CD4-positive, alpha-beta T cell (primary cell): ENCODE results near the gene IQGAP1. TPM values are rescaled to one million over a fixed set of nuclear protein-coding genes. Genes with fewer than 3 reads are reported as not detected.
"Not testable (repeated sequence)": the region's sequence is repeated elsewhere in the genome, so short reads cannot be mapped to it uniquely, and the experiment has no call there.

Experiments used
- ATAC-seq: fragments of 200-7000 bp; cut with Tn5 transposase; one replicate; pipeline ENCODE4 v1.10.0; 2022; ENCODE audit warnings: mild to moderate bottlenecking; ENCODE audit not compliant: poor library complexity
- CTCF ChIA-PET: fragments of 350-600 bp; sonication (Branson Sonifier 250); formaldehyde crosslinking; loops from one replicate; lab custom pipeline; 2021; ENCODE audit warnings: antibody characterized with exemption, inconsistent platforms; lab: Charles Lee
- POLR2A ChIA-PET: fragments of 350-600 bp; sonication (Branson Sonifier 250); formaldehyde crosslinking; loops from one replicate; lab custom pipeline; 2021; ENCODE audit warnings: antibody characterized with exemption, inconsistent platforms; lab: Charles Lee
- DNase-seq, 14 experiments: peaks; one replicate each; pipeline ENCODE4 v3.0.0-alpha.2; 2013 to 2020; ENCODE audit warnings: mixed read lengths in 2 of 14
- H3K27ac ChIP-seq, 2 donors: one replicate each; pipeline versions ENCODE4 v1.5.1 to v1.7.0; 2013; ENCODE audit warnings: low read length in 2 of 2, low read depth in 1 of 2, mild to moderate bottlenecking in 1 of 2
- H3K27me3 ChIP-seq, 2 experiments: 1 replicate in 1 of 2; 2 replicates in 1 of 2; pipeline versions ENCODE4 v1.6.1 to v1.7.0; 2013; ENCODE audit warnings: low read length in 2 of 2, control low read depth in 1 of 2, mild to moderate bottlenecking in 1 of 2, moderate library complexity in 1 of 2; ENCODE audit not compliant: insufficient read depth in 2 of 2, control insufficient read depth in 1 of 2
- H3K36me3 ChIP-seq: one replicate; pipeline ENCODE4 v1.6.1; 2013; ENCODE audit warnings: low read length, control low read depth; ENCODE audit not compliant: insufficient read depth
- H3K4me1 ChIP-seq: one replicate; pipeline ENCODE4 v1.6.1; 2013; ENCODE audit warnings: low read length, control low read depth; ENCODE audit not compliant: insufficient read depth
- H3K4me3 ChIP-seq: one replicate; pipeline ENCODE4 v1.5.1; 2013; ENCODE audit warnings: mild to moderate bottlenecking, low read length, moderate library complexity
- H3K9me3 ChIP-seq, 2 experiments: 1 replicate in 1 of 2; 2 replicates in 1 of 2; pipeline versions ENCODE4 v1.6.1 to v1.7.0; 2013; ENCODE audit warnings: low read length in 2 of 2, mild to moderate bottlenecking in 2 of 2, control low read depth in 1 of 2, moderate library complexity in 1 of 2; ENCODE audit not compliant: control insufficient read depth in 1 of 2, insufficient read depth in 1 of 2
- H3K27ac Mint-ChIP-seq: one replicate; pipeline ENCODE4 v1.8.0; 2020; ENCODE audit warnings: mixed read lengths
- H3K27me3 Mint-ChIP-seq: one replicate; pipeline ENCODE4 v1.8.0; 2021; ENCODE audit warnings: mixed read lengths
- H3K36me3 Mint-ChIP-seq: one replicate; pipeline ENCODE4 v1.8.0; 2021; ENCODE audit warnings: low read depth, mixed read lengths
- H3K4me1 Mint-ChIP-seq: one replicate; pipeline ENCODE4 v1.8.0; 2021; ENCODE audit warnings: low read depth, mixed read lengths
- H3K4me3 Mint-ChIP-seq: one replicate; pipeline ENCODE4 v1.8.0; 2020; ENCODE audit warnings: mild to moderate bottlenecking, mixed read lengths
- H3K9me3 Mint-ChIP-seq: one replicate; pipeline ENCODE4 v1.8.0; 2020; ENCODE audit warnings: mixed read lengths
- intact Hi-C, 2 experiments: fragments of 100-400 bp; cut with DNase I in 1 of 2; cut with micrococcal nuclease in 1 of 2; formaldehyde crosslinking; loops; one replicate each; pipeline versions ENCODE4 v1.15.1 to v1.9.0; 2023 to 2025; cut with DNase I, micrococcal nuclease
- total RNA-seq, 174 experiments: library from RNA in 2 of 174; stranded (reverse) in 2 of 174; gene quantifications; one replicate each; pipeline ENCODE4 v1.2.3 and lab custom pipeline; 2021 to 2026
- TF ChIP-seq, protein P1 (sequence below): fragments of 200-600 bp; IDR thresholded peaks from one replicate; pipeline ENCODE4 v1.8.0; 2022; ENCODE audit warnings: antibody characterized with exemption, mild to moderate bottlenecking

The IQGAP1 gene
- total RNA-seq, 2 experiments from 2014 or later: 76.8 to 78.7 TPM

DNA sequence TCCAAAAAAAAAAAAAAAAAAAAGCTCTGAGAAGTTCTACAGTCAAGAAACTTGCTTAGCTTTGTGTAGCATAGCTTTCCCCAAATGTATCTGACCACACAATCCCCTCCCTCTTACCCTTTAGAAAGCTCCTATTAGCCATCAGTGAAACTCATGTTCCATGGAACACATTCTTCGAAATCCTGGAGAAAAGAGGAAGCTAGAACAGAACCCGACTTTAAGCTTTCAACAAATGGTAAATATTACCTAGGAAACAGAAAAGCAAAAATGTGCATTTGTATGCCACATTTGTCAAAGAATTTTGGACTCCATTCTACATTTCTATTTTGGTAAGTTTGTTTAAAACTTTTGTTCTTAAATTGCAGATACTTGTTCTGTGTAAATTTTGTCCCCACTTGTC lies 124.2 kb downstream of the IQGAP1 start:
- Mint-ChIP-seq H3K4me1 (peaks cover 15% of the 10 kb centered on the region), H3K36me3 (no peaks in the 10 kb centered on the region), H3K9me3 (no peaks in the 10 kb centered on the region), H3K27me3 (no peaks in the 10 kb centered on the region), H3K27ac (no peak overlapping the region), H3K4me3 (no peak overlapping the region)
- ATAC-seq (no peak), DNase-seq (no peak)
- H3K4me1 ChIP-seq: peaks cover 6% of the 10 kb centered on the region
- intact Hi-C loops: no loop called here
- no peaks in the 10 kb centered on the region for H3K36me3 ChIP-seq
- H3K9me3 ChIP-seq: no peaks in the 10 kb centered on the region
- no peak overlapping the region for H3K27ac ChIP-seq
- TF ChIP-seq, protein P1, sequence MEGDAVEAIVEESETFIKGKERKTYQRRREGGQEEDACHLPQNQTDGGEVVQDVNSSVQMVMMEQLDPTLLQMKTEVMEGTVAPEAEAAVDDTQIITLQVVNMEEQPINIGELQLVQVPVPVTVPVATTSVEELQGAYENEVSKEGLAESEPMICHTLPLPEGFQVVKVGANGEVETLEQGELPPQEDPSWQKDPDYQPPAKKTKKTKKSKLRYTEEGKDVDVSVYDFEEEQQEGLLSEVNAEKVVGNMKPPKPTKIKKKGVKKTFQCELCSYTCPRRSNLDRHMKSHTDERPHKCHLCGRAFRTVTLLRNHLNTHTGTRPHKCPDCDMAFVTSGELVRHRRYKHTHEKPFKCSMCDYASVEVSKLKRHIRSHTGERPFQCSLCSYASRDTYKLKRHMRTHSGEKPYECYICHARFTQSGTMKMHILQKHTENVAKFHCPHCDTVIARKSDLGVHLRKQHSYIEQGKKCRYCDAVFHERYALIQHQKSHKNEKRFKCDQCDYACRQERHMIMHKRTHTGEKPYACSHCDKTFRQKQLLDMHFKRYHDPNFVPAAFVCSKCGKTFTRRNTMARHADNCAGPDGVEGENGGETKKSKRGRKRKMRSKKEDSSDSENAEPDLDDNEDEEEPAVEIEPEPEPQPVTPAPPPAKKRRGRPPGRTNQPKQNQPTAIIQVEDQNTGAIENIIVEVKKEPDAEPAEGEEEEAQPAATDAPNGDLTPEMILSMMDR: no peak
- POLR2A ChIA-PET: interaction anchor here (0.7 to 2.1 kb wide), 2 partner anchors 19 to 62 kb away, joined by 5 to 7 read pairs; no protein-coding TSS in a partner anchor
- no peaks in the 10 kb centered on the region for H3K27me3 ChIP-seq
- no peak overlapping the region for H3K4me3 ChIP-seq
- CTCF ChIA-PET: interaction anchor here (0.6 to 0.9 kb wide), 2 partner anchors 12 to 308 kb away, joined by 3 read pairs; no protein-coding TSS in a partner anchor

DNA sequence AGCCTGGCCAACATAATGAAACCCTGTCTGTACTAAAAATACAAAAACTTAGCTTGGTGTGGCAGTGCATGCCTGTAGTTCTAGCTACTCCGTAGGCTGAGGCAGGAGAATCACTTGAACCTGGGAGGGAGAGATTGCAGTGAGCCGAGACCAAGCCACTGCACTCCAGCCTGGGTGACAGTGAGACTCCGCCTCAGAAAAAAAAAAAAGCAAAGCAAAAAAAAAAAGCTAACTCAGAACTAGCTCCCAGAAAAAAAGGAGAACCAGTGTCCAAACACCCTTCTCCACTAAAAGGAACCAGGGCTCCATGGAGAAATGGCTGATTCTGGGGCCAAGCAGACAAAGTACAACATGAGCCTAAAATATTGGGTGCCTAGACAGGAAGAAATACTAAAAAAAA lies 124.9 kb downstream of the IQGAP1 start:
- no peak overlapping the region for H3K27ac Mint-ChIP-seq
- H3K36me3 Mint-ChIP-seq: no peaks in the 10 kb centered on the region
- ATAC-seq: no peak
- no peak for DNase-seq
- Histone ChIP-seq H3K9me3 (no peaks in the 10 kb centered on the region), H3K4me1 (peaks cover 6% of the 10 kb centered on the region), H3K4me3 (no peak overlapping the region), H3K27ac (no peak overlapping the region), H3K27me3 (no peaks in the 10 kb centered on the region), H3K36me3 (no peaks in the 10 kb centered on the region)
- ChIA-PET POLR2A (interaction anchor here (0.7 kb wide), 1 partner anchor 61 kb away, joined by 5 read pairs; no protein-coding TSS in a partner anchor), CTCF (no interaction called here)
- peaks cover 15% of the 10 kb centered on the region for H3K4me1 Mint-ChIP-seq
- intact Hi-C loops: no loop called here
- TF ChIP-seq, protein P1: no peak
- no peaks in the 10 kb centered on the region for H3K9me3 Mint-ChIP-seq
- no peaks in the 10 kb centered on the region for H3K27me3 Mint-ChIP-seq
- H3K4me3 Mint-ChIP-seq: no peak overlapping the region

DNA sequence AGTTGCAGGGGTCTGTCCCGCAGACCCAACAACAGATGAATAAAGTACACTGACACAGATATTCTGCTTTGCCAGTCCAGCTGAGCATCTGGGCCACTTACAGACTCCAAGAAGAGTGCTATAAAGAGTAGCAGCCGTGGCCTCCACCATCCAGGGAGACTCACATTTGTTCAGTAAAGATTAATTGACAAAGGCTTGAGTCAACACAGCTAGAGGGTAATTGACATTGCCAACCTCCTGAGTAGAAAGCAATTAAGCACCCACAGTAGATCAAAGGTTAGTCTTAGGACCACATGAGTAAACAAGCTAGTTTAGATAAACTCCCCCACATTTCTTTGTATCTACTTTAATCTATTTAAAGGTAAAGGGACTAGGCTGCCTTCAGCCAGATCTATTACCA lies 125.4 kb downstream of the IQGAP1 start:
- peaks cover 6% of the 10 kb centered on the region for H3K4me1 ChIP-seq
- H3K36me3 ChIP-seq: no peaks in the 10 kb centered on the region
- no peaks in the 10 kb centered on the region for H3K27me3 ChIP-seq
- no peaks in the 10 kb centered on the region for H3K27me3 Mint-ChIP-seq
- no peaks in the 10 kb centered on the region for H3K9me3 ChIP-seq
- no peaks in the 10 kb centered on the region for H3K36me3 Mint-ChIP-seq
- intact Hi-C loops: no loop called here
- H3K4me3 Mint-ChIP-seq: no peak overlapping the region
- DNase-seq (no peak), ATAC-seq (no peak)
- TF ChIP-seq, protein P1: no peak
- no peak overlapping the region for H3K4me3 ChIP-seq
- no peak overlapping the region for H3K27ac Mint-ChIP-seq
- no peaks in the 10 kb centered on the region for H3K9me3 Mint-ChIP-seq
- H3K27ac ChIP-seq: no peak overlapping the region
- ChIA-PET POLR2A (no interaction called here), CTCF (no interaction called here)
- peaks cover 15% of the 10 kb centered on the region for H3K4me1 Mint-ChIP-seq

DNA sequence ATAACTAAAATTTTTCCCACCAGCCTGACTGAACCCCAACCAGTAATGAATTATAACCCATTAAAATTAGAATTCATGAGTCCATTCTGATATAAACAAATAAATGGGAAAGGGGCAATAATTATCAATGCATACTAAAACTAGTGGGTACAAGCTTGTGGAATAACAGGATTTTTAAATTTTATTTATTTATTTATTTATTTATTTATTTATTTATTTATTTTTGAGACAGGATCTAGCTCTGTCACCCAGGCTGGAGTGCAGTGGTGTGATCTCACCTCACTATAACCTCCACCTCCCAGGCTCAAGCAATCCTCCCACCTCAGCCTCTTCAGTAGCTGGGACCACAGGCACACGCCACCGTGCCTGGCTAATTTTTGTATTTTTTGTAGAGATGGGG lies 125.9 kb downstream of the IQGAP1 start:
- H3K36me3 Mint-ChIP-seq, H3K27ac ChIP-seq, POLR2A ChIA-PET, H3K27me3 Mint-ChIP-seq, H3K4me3 Mint-ChIP-seq, H3K36me3 ChIP-seq, H3K4me3 ChIP-seq, ATAC-seq, H3K9me3 Mint-ChIP-seq, H3K27me3 ChIP-seq, H3K4me1 ChIP-seq, DNase-seq, H3K27ac Mint-ChIP-seq, H3K9me3 ChIP-seq, CTCF ChIA-PET, intact Hi-C loops: not testable (repeated sequence)
- H3K4me1 Mint-ChIP-seq: peaks cover 15% of the 10 kb centered on the region
